Common myeloid progenitor, CD34-positive (primary cell): ENCODE measurements around the gene DEPDC5.
A peak's percentile ranks its signal among the peaks of the same experiment; 100 is the strongest.

Experiments
- CTCF ChIA-PET: fragments of 350-600 bp; sonication (Branson Sonifier 250); formaldehyde crosslinking; loops from one replicate; lab custom pipeline; 2021; ENCODE audit warnings: antibody characterized with exemption; lab: Charles Lee
- POLR2A ChIA-PET: fragments of 350-600 bp; sonication (Branson Sonifier 250); formaldehyde crosslinking; loops from one replicate; lab custom pipeline; 2021; ENCODE audit warnings: antibody characterized with exemption; lab: Charles Lee
- DNase-seq, 3 donors: peaks; one replicate each; pipeline versions ENCODE4 v3.0.0 to v3.0.0-alpha.2; 2013
- H3K27ac ChIP-seq, 2 experiments: 1 replicate in 1 of 2; 2 replicates in 1 of 2; pipeline ENCODE4 v1.7.0; 2013; ENCODE audit warnings: inconsistent platforms in 2 of 2, low read length in 2 of 2, mild to moderate bottlenecking in 2 of 2, low read depth in 1 of 2, moderate library complexity in 1 of 2; ENCODE audit not compliant: severe bottlenecking in 2 of 2, insufficient read depth in 1 of 2, poor library complexity in 1 of 2
- H3K27me3 ChIP-seq, 5 experiments: replicated peaks in 2 of 5; 1 replicate in 3 of 5; 2 replicates in 2 of 5; pipeline versions ENCODE4 v1.6.1 to v1.7.0; 2013; ENCODE audit warnings: low read length in 4 of 5, mild to moderate bottlenecking in 2 of 5, moderate library complexity in 2 of 5, inconsistent platforms in 1 of 5; ENCODE audit not compliant: insufficient read depth in 5 of 5, control insufficient read depth in 4 of 5
- H3K36me3 ChIP-seq, 4 experiments: 1 replicate in 2 of 4; 2 replicates in 2 of 4; pipeline versions ENCODE4 v1.6.1 to v1.7.0; 2013; ENCODE audit warnings: low read length in 3 of 4, control low read depth in 1 of 4, mild to moderate bottlenecking in 1 of 4; ENCODE audit not compliant: control insufficient read depth in 4 of 4, insufficient read depth in 4 of 4
- H3K4me1 ChIP-seq, 4 experiments: 1 replicate in 3 of 4; 2 replicates in 1 of 4; pipeline versions ENCODE4 v1.6.1 to v1.7.1; 2013; ENCODE audit warnings: low read length in 3 of 4, mild to moderate bottlenecking in 3 of 4, control low read depth in 1 of 4, inconsistent platforms in 1 of 4, moderate library complexity in 1 of 4; ENCODE audit not compliant: control insufficient read depth in 4 of 4, insufficient read depth in 4 of 4; ENCODE audit errors: control extremely low read depth in 1 of 4
- H3K4me3 ChIP-seq, 7 experiments: 1 replicate in 4 of 7; 2 replicates in 3 of 7; pipeline versions ENCODE4 v1.5.1 to v1.7.0; 2013; ENCODE audit warnings: mild to moderate bottlenecking in 7 of 7, low read length in 6 of 7, moderate library complexity in 6 of 7, inconsistent platforms in 2 of 7, low read depth in 2 of 7, control low read depth in 1 of 7; ENCODE audit not compliant: insufficient read depth in 4 of 7, control insufficient read depth in 1 of 7; ENCODE audit errors: extremely low read depth in 1 of 7
- H3K9me3 ChIP-seq, 5 experiments: 1 replicate in 4 of 5; 2 replicates in 1 of 5; pipeline versions ENCODE4 v1.6.1 to v1.7.1; 2013; ENCODE audit warnings: low read length in 4 of 5, mild to moderate bottlenecking in 2 of 5, inconsistent platforms in 1 of 5, low read depth in 1 of 5, moderate library complexity in 1 of 5; ENCODE audit not compliant: control insufficient read depth in 4 of 5, insufficient read depth in 2 of 5; ENCODE audit errors: control extremely low read depth in 1 of 5
- WGBS: methylation state at CpG from one replicate; pipeline ENCODE4 v1.1.5; 2013; ENCODE audit not compliant: insufficient coverage; 5-methylcytosine and 5-hydroxymethylcytosine counted together

DEPDC5 gene

GRCh38 chr22:31870890-31871289 lies 117.1 kb downstream of the DEPDC5 start:
- DNase-seq = peak in 1 of 3 donors; percentile 21

GRCh38 chr22:31871480-31871879 lies 117.7 kb downstream of the DEPDC5 start:
- Histone ChIP-seq H3K9me3 (no peaks in the 10 kb centered on the region), H3K27ac (no peak overlapping the region), H3K27me3 (no peaks in the 10 kb centered on the region), H3K36me3 (peaks cover 9 to 67% (median 25%) of the 10 kb centered on the region in 4 experiments), H3K4me1 (peaks cover 0 to 22% (median 4%) of the 10 kb centered on the region in 4 experiments), H3K4me3 (no peak overlapping the region)
- CTCF ChIA-PET = interaction anchor here (1.7 to 2.2 kb wide), 3 partner anchors 74 to 79 kb away, joined by 6 to 8 read pairs (median 6); no protein-coding TSS in a partner anchor
- 70% methylated on average over 1 of the region's 4 CpGs for WGBS
- POLR2A ChIA-PET = no interaction called here
- DNase-seq = peak in 2 of 3 donors; percentile 47 to 56

More at GRCh38 chr22:31870890-31871289, 117.1 kb downstream of the DEPDC5 start:
- POLR2A ChIA-PET = interaction anchor here (0.5 kb wide), 1 partner anchor 205 kb away, joined by 3 read pairs; no protein-coding TSS in a partner anchor
- WGBS = 78% methylated on average over 6 of the region's 6 CpGs
- Histone ChIP-seq H3K4me1 (peaks cover 0 to 16% (median 2%) of the 10 kb centered on the region in 4 experiments), H3K4me3 (no peak overlapping the region), H3K36me3 (peaks cover 9 to 64% (median 25%) of the 10 kb centered on the region in 4 experiments), H3K27me3 (no peaks in the 10 kb centered on the region), H3K9me3 (no peaks in the 10 kb centered on the region), H3K27ac (no peak overlapping the region)
- CTCF ChIA-PET = interaction anchor here (0.7 to 2.1 kb wide), 2 partner anchors 13 to 75 kb away, joined by 3 to 6 read pairs; no protein-coding TSS in a partner anchor

GRCh38 chr22:31872209-31872608 lies 118.4 kb downstream of the DEPDC5 start:
- POLR2A ChIA-PET = interaction anchor here (0.7 kb wide), 1 partner anchor 73 kb away, joined by 3 read pairs; no protein-coding TSS in a partner anchor

GRCh38 chr22:31874821-31875220 lies 121.0 kb downstream of the DEPDC5 start:
- CTCF ChIA-PET = no interaction called here
- Histone ChIP-seq H3K9me3 (no peaks in the 10 kb centered on the region), H3K27me3 (no peaks in the 10 kb centered on the region), H3K4me3 (no peak overlapping the region), H3K36me3 (peaks cover 7 to 60% (median 26%) of the 10 kb centered on the region in 4 experiments), H3K27ac (no peak overlapping the region), H3K4me1 (peaks cover 0 to 22% (median 4%) of the 10 kb centered on the region in 4 experiments)
- no peak for DNase-seq
- 97% methylated on average over 3 of the region's 3 CpGs for WGBS
- POLR2A ChIA-PET = no interaction called here

More at GRCh38 chr22:31872209-31872608, 118.4 kb downstream of the DEPDC5 start:
- H3K27me3 ChIP-seq = no peaks in the 10 kb centered on the region
- CTCF ChIA-PET = interaction anchor here (1.2 to 2.2 kb wide), 5 partner anchors 10 to 79 kb away, joined by 3 to 8 read pairs (median 6); no protein-coding TSS in a partner anchor
- H3K4me3 ChIP-seq = no peak overlapping the region
- WGBS = 80% methylated on average over 3 of the region's 4 CpGs
- no peak overlapping the region for H3K27ac ChIP-seq
- peaks cover 0 to 22% (median 4%) of the 10 kb centered on the region in 4 experiments for H3K4me1 ChIP-seq
- H3K9me3 ChIP-seq = no peaks in the 10 kb centered on the region
- peaks cover 9 to 65% (median 23%) of the 10 kb centered on the region in 4 experiments for H3K36me3 ChIP-seq
- peak in 2 of 3 donors; percentile 20 to 24 for DNase-seq

GRCh38 chr22:31876156-31876920 lies 122.5 kb downstream of the DEPDC5 start:
- CTCF ChIA-PET = no interaction called here
- 82% methylated on average over 12 of the region's 12 CpGs for WGBS

GRCh38 chr22:31879585-31879984 lies 125.8 kb downstream of the DEPDC5 start:
- Histone ChIP-seq H3K27ac (no peak overlapping the region), H3K36me3 (peaks cover 7 to 55% (median 30%) of the 10 kb centered on the region in 4 experiments), H3K4me3 (no peak overlapping the region), H3K27me3 (no peaks in the 10 kb centered on the region), H3K9me3 (no peaks in the 10 kb centered on the region), H3K4me1 (peaks cover 0 to 6% (median 2%) of the 10 kb centered on the region in 4 experiments)
- CTCF ChIA-PET = no interaction called here
- POLR2A ChIA-PET = no interaction called here
- no peak for DNase-seq
- WGBS = 98% methylated on average over 13 of the region's 14 CpGs

More at GRCh38 chr22:31876156-31876920, 122.5 kb downstream of the DEPDC5 start:
- Histone ChIP-seq H3K4me1 (peaks cover 0 to 14% (median 4%) of the 10 kb centered on the region in 4 experiments), H3K27me3 (no peaks in the 10 kb centered on the region), H3K9me3 (no peaks in the 10 kb centered on the region), H3K36me3 (peaks cover 6 to 57% (median 28%) of the 10 kb centered on the region in 4 experiments), H3K27ac (no peak overlapping the region), H3K4me3 (no peak overlapping the region)
- DNase-seq = peak; percentile 25 to 72 (median 66)
- POLR2A ChIA-PET = no interaction called here
